ENCODE data around the gene IL17RA.

Gene IL17RA

DNA sequence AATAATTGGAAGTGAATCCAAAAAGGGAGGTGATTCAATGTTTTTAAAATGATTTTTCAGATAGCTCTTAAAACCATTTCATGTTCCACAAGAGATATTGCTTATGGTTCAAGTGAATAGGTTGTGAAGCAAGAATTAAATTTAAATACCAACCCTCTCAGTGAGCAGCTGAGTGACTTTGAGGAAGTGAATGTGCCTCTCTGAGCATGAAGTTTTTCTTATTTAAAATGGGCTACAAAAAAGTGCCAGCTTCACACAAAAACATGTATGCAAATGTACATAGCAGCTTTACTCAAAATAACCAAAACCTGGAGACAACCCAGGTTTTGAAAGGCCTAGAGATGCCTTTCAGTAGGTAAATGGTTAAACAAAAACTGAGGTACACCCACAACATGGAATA is 41.3 kb upstream of the IL17RA start:
- Histone ChIP-seq H3K36me3 (ENCODE audit: insufficient read depth, low read length) (no peaks in the 10 kb centered on the region), H3K79me2 (ENCODE audit: insufficient read depth, low read length) (no peaks in the 10 kb centered on the region), H3F3A (ENCODE audit: insufficient read depth, low read length) (no peaks in the 10 kb centered on the region), H3K4me2 (ENCODE audit: low read length) (no peak overlapping the region), H4K20me1 (ENCODE audit: insufficient read depth, low read length) (no peaks in the 10 kb centered on the region), H3K9me3 (ENCODE audit: low read length) (no peaks in the 10 kb centered on the region), H3K4me1 (ENCODE audit: insufficient read depth, low read length, severe bottlenecking) (no peaks in the 10 kb centered on the region), H3K27ac (ENCODE audit: low read depth, low read length, poor library complexity, severe bottlenecking) (no peak overlapping the region), H3K4me3 (ENCODE audit: low read depth, low read length, poor library complexity, severe bottlenecking) (no peak overlapping the region), H3K9me2 (ENCODE audit: low read depth, low read length) (no peaks in the 10 kb centered on the region), H3K27me3 (ENCODE audit: insufficient read depth, low read length) (no peaks in the 10 kb centered on the region), H2AFZ (ENCODE audit: low read length) (no peak overlapping the region), H3K9ac (ENCODE audit: low read length) (no peak overlapping the region)
- TF ChIP-seq, protein P1, sequence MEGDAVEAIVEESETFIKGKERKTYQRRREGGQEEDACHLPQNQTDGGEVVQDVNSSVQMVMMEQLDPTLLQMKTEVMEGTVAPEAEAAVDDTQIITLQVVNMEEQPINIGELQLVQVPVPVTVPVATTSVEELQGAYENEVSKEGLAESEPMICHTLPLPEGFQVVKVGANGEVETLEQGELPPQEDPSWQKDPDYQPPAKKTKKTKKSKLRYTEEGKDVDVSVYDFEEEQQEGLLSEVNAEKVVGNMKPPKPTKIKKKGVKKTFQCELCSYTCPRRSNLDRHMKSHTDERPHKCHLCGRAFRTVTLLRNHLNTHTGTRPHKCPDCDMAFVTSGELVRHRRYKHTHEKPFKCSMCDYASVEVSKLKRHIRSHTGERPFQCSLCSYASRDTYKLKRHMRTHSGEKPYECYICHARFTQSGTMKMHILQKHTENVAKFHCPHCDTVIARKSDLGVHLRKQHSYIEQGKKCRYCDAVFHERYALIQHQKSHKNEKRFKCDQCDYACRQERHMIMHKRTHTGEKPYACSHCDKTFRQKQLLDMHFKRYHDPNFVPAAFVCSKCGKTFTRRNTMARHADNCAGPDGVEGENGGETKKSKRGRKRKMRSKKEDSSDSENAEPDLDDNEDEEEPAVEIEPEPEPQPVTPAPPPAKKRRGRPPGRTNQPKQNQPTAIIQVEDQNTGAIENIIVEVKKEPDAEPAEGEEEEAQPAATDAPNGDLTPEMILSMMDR (IDR thresholded peaks at IDR 0.05; ENCODE audit: low read length): no peak
- no peak for TF ChIP-seq EZH2 (IDR thresholded peaks at IDR 0.05; ENCODE audit: borderline replicate concordance, low read length)

DNA sequence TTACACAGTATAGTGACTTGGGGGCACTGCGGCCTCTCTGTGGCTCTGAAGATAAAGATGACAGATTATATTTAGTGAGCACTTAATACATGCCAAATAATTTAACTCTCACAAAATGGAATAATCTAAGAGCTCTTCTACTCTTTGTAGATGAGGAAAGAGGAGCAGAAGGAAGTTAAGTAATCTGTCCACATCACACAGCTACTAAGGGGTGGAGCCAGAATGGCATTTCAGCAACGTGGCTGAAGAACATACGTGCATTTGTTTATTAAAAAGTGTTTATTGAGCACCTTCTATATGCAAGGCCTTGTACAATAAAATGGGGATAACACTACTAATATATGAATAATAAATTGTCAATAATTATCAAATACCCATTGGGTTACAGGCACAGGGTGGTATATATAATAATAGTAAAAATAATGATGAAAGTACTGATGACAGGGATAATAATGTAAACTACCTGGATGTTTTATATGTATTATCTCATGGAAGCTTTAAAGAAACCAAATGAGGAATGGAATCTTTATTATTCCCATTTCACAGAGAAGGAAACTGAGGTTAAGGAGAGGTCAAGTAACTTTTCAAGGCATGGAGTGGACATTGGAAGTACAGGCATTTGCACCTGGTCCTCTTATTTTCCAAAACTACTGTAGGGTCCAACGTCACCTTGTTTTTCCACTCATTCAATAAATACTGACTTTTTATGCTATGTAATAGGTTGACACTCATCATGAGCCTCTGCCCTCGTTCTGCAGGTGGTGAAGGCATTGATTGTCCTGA is 38.0 kb upstream of the IL17RA start:
- no peaks in the 10 kb centered on the region for H3K36me3 ChIP-seq (ENCODE audit: insufficient read depth, low read length)
- no peaks in the 10 kb centered on the region for H3K9me3 ChIP-seq (ENCODE audit: low read length)

DNA sequence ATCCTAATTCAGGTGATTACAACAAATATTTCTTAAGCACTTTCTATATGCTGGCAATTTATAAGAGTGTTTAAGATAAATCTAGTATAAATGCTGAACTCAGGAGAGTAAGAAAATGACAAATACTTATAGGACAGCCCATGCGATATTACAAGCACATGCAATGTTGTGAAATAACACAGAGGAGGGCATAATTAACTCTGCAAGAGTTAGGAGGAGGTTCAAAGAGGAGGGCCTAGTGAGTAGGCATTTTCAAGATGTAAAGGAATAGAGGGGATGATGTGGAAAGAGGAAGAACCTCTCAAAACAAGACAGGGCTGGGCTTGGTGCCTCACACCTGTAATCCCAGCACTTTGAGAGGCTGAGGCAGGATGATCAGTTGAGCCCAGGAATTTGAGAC is 37.1 kb upstream of the IL17RA start:
- Histone ChIP-seq H2AFZ (ENCODE audit: low read length) (no peak overlapping the region), H3K79me2 (ENCODE audit: insufficient read depth, low read length) (no peaks in the 10 kb centered on the region), H3K4me1 (ENCODE audit: insufficient read depth, low read length, severe bottlenecking) (no peaks in the 10 kb centered on the region), H3K9ac (ENCODE audit: low read length) (no peak overlapping the region), H3F3A (ENCODE audit: insufficient read depth, low read length) (no peaks in the 10 kb centered on the region), H3K9me2 (ENCODE audit: low read depth, low read length) (no peaks in the 10 kb centered on the region), H3K9me3 (ENCODE audit: low read length) (no peaks in the 10 kb centered on the region), H3K27ac (ENCODE audit: low read depth, low read length, poor library complexity, severe bottlenecking) (no peak overlapping the region), H3K36me3 (ENCODE audit: insufficient read depth, low read length) (no peaks in the 10 kb centered on the region), H3K4me3 (ENCODE audit: low read depth, low read length, poor library complexity, severe bottlenecking) (no peak overlapping the region), H3K4me2 (ENCODE audit: low read length) (no peak overlapping the region), H3K27me3 (ENCODE audit: insufficient read depth, low read length) (no peaks in the 10 kb centered on the region), H4K20me1 (ENCODE audit: insufficient read depth, low read length) (no peaks in the 10 kb centered on the region)
- TF ChIP-seq, protein P1 (IDR thresholded peaks at IDR 0.05; ENCODE audit: low read length): no peak
- TF ChIP-seq EZH2 (IDR thresholded peaks at IDR 0.05; ENCODE audit: borderline replicate concordance, low read length): no peak

More for the DNA sequence above, 38.0 kb upstream of the IL17RA start:
- Histone ChIP-seq H3K4me3 (ENCODE audit: low read depth, low read length, poor library complexity, severe bottlenecking) (no peak overlapping the region), H3K27me3 (ENCODE audit: insufficient read depth, low read length) (no peaks in the 10 kb centered on the region), H3K9ac (ENCODE audit: low read length) (no peak overlapping the region), H4K20me1 (ENCODE audit: insufficient read depth, low read length) (no peaks in the 10 kb centered on the region), H3K27ac (ENCODE audit: low read depth, low read length, poor library complexity, severe bottlenecking) (no peak overlapping the region), H2AFZ (ENCODE audit: low read length) (no peak overlapping the region), H3K4me2 (ENCODE audit: low read length) (no peak overlapping the region), H3K79me2 (ENCODE audit: insufficient read depth, low read length) (no peaks in the 10 kb centered on the region), H3K9me2 (ENCODE audit: low read depth, low read length) (no peaks in the 10 kb centered on the region), H3F3A (ENCODE audit: insufficient read depth, low read length) (no peaks in the 10 kb centered on the region), H3K4me1 (ENCODE audit: insufficient read depth, low read length, severe bottlenecking) (no peaks in the 10 kb centered on the region)
- TF ChIP-seq EZH2 (IDR thresholded peaks at IDR 0.05; ENCODE audit: borderline replicate concordance, low read length): no peak
- TF ChIP-seq, protein P1 (IDR thresholded peaks at IDR 0.05; ENCODE audit: low read length): no peak

All from OCI-LY1 (cell line).